Heart left ventricle (tissue), 13 donors: ENCODE measurements around the gene CXorf38.

Experiments
- POLR2A ChIP-seq, 2 donors: fragments of 450-650 bp; IDR thresholded peaks; one replicate each; pipeline ENCODE4 v1.6.1; 2017; ENCODE audit warnings: antibody characterized with exemption in 2 of 2, mild to moderate bottlenecking in 2 of 2, moderate library complexity in 2 of 2
- TF ChIP-seq, protein P1 (sequence below), 12 donors: fragments of 200-600 bp; sonication (generic) in 4 of 12; IDR thresholded peaks; one replicate each; pipeline versions ENCODE4 v1.5.0 to v1.8.0; 2018 to 2022; ENCODE audit warnings: antibody characterized with exemption in 12 of 12, mild to moderate bottlenecking in 5 of 12
- donor health status: ischemic (EF 13 %, LVEDD 7.1; RV severe dilation, severe dysfunction).
- donor health status: DM: no; HTN: yes; CAD: no.
- donor health status: DM: no; HTN: no; CAD: no.
- donor health status: ischemic (EF 25% LVEDD 6.9; RV normal size, moderate dysfunction).
- donor health status: ischemic (EF 25% LVEDD 5.7; RV mildly dilated, moderate dysfunction).
- donor health status: ischemic (EF 35%, LVEDD 5.7; RV mildly dilated, moderate dysfunction).
- donor health status: nonischemic (EF 11% LVEDD 7.7; RV severe dilation, severe dysfunction).
- donor health status: DM: yes; HTN: yes; CAD: no.
- donor health status: PGD.
- donor health status: ischemic (EF 29% LVEDD 5.4; RV normal size, mild dysfunction).
- donor health status: nonischemic (EF 23%, LVEDD 6.1; RV moderate dilation, normal function).

DNA sequence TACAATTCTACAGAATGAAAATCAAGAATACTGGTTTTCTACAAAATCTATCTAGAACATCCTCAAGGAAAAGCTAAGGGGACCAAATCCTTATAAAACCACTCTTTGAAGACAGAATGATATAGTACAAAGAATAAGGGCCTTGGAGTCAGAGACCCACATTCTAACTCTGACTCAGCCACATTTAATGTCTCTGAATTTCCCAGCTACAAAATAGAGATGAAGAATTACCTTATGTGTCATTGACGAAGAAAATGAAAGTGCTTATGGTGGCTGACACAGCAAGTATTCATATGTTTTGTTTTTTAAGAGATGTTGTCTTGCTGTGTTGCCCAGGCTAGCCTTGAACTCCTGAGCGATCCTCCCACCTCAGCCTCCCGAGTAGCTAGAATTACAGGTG, 35.9 kb upstream of the CXorf38 start:
- TF ChIP-seq, protein P1, sequence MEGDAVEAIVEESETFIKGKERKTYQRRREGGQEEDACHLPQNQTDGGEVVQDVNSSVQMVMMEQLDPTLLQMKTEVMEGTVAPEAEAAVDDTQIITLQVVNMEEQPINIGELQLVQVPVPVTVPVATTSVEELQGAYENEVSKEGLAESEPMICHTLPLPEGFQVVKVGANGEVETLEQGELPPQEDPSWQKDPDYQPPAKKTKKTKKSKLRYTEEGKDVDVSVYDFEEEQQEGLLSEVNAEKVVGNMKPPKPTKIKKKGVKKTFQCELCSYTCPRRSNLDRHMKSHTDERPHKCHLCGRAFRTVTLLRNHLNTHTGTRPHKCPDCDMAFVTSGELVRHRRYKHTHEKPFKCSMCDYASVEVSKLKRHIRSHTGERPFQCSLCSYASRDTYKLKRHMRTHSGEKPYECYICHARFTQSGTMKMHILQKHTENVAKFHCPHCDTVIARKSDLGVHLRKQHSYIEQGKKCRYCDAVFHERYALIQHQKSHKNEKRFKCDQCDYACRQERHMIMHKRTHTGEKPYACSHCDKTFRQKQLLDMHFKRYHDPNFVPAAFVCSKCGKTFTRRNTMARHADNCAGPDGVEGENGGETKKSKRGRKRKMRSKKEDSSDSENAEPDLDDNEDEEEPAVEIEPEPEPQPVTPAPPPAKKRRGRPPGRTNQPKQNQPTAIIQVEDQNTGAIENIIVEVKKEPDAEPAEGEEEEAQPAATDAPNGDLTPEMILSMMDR (IDR thresholded peaks at IDR 0.05) = no peak
- TF ChIP-seq POLR2A (IDR thresholded peaks at IDR 0.05) = no peak
